Measurements from ENCODE around the gene PDGFB.

Gene PDGFB

DNA sequence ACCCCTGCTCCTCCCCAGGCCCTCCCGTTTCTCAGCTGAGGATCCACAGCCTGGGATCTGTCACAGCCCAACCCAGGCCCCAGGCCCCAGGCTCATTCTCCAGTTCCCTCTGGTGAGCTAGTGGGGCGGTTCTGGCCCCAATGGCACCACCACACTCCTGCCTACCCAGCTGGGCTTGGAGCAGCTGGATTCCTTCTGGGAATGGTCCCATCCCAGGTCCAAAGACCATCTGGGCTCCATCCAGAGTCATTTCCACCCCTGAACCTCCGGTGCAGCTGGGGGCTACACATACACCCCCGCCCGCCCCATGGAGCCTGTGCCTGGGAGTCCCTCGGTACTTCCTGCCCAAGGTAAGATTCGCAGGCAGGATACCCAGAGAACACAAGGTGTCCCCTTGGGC lies 35.5 kb upstream of the PDGFB start:
- H3K27me3 ChIP-seq (ENCODE audit: low read depth, low read length): peaks cover 2% of the 10 kb centered on the region
- no peak overlapping the region for H2AFZ ChIP-seq (ENCODE audit: low read depth, low read length)
- H3K4me1 ChIP-seq (ENCODE audit: low read length): peaks cover 14% of the 10 kb centered on the region; the same call in 1 of the 2 replicates
- no peak overlapping the region for H3K4me3 ChIP-seq (ENCODE audit: low read length)
- no peaks in the 10 kb centered on the region for H3K79me2 ChIP-seq (ENCODE audit: low read length)
- H3K36me3 ChIP-seq (replicated peaks; ENCODE audit: low read depth, low read length): no peaks in the 10 kb centered on the region
- H3K27ac ChIP-seq (ENCODE audit: low read length): no peak overlapping the region
- TF ChIP-seq EZH2phosphoT487 (IDR thresholded peaks at IDR 0.05; ENCODE audit: low read depth) (no peak), CTCF (IDR thresholded peaks at IDR 0.05; ENCODE audit: low read depth, low read length) (no peak)
- H4K20me1 ChIP-seq (ENCODE audit: insufficient read depth, low read length): no peaks in the 10 kb centered on the region
- H3K4me2 ChIP-seq (ENCODE audit: low read length): no peak overlapping the region
- H3K9ac ChIP-seq (ENCODE audit: low read length): no peak overlapping the region
- H3K9me3 ChIP-seq (ENCODE audit: insufficient read depth, low read length): peaks cover 4% of the 10 kb centered on the region; the same call in 1 of the 2 replicates

GRCh38 chr22:39279170-39279850 lies 34.5 kb upstream of the PDGFB start:
- Histone ChIP-seq H3K9ac (ENCODE audit: low read length) (no peak overlapping the region), H3K4me1 (ENCODE audit: low read length) (peaks cover 14% of the 10 kb centered on the region; the same call in 1 of the 2 replicates), H3K36me3 (replicated peaks; ENCODE audit: low read depth, low read length) (no peaks in the 10 kb centered on the region), H2AFZ (ENCODE audit: low read depth, low read length) (no peak overlapping the region), H3K4me2 (ENCODE audit: low read length) (no peak overlapping the region), H4K20me1 (ENCODE audit: insufficient read depth, low read length) (no peaks in the 10 kb centered on the region), H3K9me3 (ENCODE audit: insufficient read depth, low read length) (peaks cover 4% of the 10 kb centered on the region; the same call in 1 of the 2 replicates), H3K4me3 (ENCODE audit: low read length) (no peak overlapping the region), H3K27me3 (ENCODE audit: low read depth, low read length) (peaks cover 2% of the 10 kb centered on the region), H3K27ac (ENCODE audit: low read length) (no peak overlapping the region), H3K79me2 (ENCODE audit: low read length) (no peaks in the 10 kb centered on the region)
- TF ChIP-seq EZH2phosphoT487 (IDR thresholded peaks at IDR 0.05; ENCODE audit: low read depth) (no peak), CTCF (IDR thresholded peaks at IDR 0.05; ENCODE audit: low read depth, low read length) (no peak)

GRCh38 chr22:39278040-39278439 lies 33.3 kb upstream of the PDGFB start:
- H3K79me2 ChIP-seq (ENCODE audit: low read length): no peaks in the 10 kb centered on the region
- TF ChIP-seq CTCF (IDR thresholded peaks at IDR 0.05; ENCODE audit: low read depth, low read length) (no peak), EZH2phosphoT487 (IDR thresholded peaks at IDR 0.05; ENCODE audit: low read depth) (no peak)
- no peak overlapping the region for H3K4me2 ChIP-seq (ENCODE audit: low read length)
- no peak overlapping the region for H3K27ac ChIP-seq (ENCODE audit: low read length)
- H3K36me3 ChIP-seq (replicated peaks; ENCODE audit: low read depth, low read length): no peaks in the 10 kb centered on the region
- no peak overlapping the region for H3K4me3 ChIP-seq (ENCODE audit: low read length)
- H3K9ac ChIP-seq (ENCODE audit: low read length): no peak overlapping the region
- peaks cover 9% of the 10 kb centered on the region; the same call in 1 of the 2 replicates for H3K4me1 ChIP-seq (ENCODE audit: low read length)
- no peak overlapping the region for H2AFZ ChIP-seq (ENCODE audit: low read depth, low read length)
- H3K9me3 ChIP-seq (ENCODE audit: insufficient read depth, low read length): peaks cover 4% of the 10 kb centered on the region; the same call in 1 of the 2 replicates
- H3K27me3 ChIP-seq (ENCODE audit: low read depth, low read length): peaks cover 2% of the 10 kb centered on the region
- H4K20me1 ChIP-seq (ENCODE audit: insufficient read depth, low read length): no peaks in the 10 kb centered on the region

GRCh38 chr22:39277142-39277607 lies 32.4 kb upstream of the PDGFB start:
- Histone ChIP-seq H3K9ac (ENCODE audit: low read length) (no peak overlapping the region), H3K4me1 (ENCODE audit: low read length) (peaks cover under 1% of the 10 kb centered on the region; the same call in 1 of the 2 replicates), H3K27ac (ENCODE audit: low read length) (no peak overlapping the region), H3K4me3 (ENCODE audit: low read length) (no peak overlapping the region), H3K79me2 (ENCODE audit: low read length) (no peaks in the 10 kb centered on the region), H3K27me3 (ENCODE audit: low read depth, low read length) (peaks cover 2% of the 10 kb centered on the region), H4K20me1 (ENCODE audit: insufficient read depth, low read length) (no peaks in the 10 kb centered on the region), H3K4me2 (ENCODE audit: low read length) (no peak overlapping the region), H3K36me3 (replicated peaks; ENCODE audit: low read depth, low read length) (no peaks in the 10 kb centered on the region), H3K9me3 (ENCODE audit: insufficient read depth, low read length) (peaks cover 4% of the 10 kb centered on the region; the same call in 1 of the 2 replicates), H2AFZ (ENCODE audit: low read depth, low read length) (no peak overlapping the region)
- no peak for TF ChIP-seq EZH2phosphoT487 (IDR thresholded peaks at IDR 0.05; ENCODE audit: low read depth)
- no peak for TF ChIP-seq CTCF (IDR thresholded peaks at IDR 0.05; ENCODE audit: low read depth, low read length)
